GM12872 (cell line): Measurements from ENCODE around the gene TRPC3.

Source experiments
- CTCF ChIP-seq: IDR thresholded peaks from 3 replicates; pipeline ENCODE4 v1.5.1; 2011; ENCODE audit warnings: low read depth, mild to moderate bottlenecking, low read length, moderate library complexity; ENCODE audit not compliant: insufficient read depth

TRPC3 gene

GRCh38 chr4:121988950-121989349 is 37.1 kb upstream of the TRPC3 start:
- TF ChIP-seq CTCF = no peak

GRCh38 chr4:121980643-121981042 is 28.8 kb upstream of the TRPC3 start:
- no peak for TF ChIP-seq CTCF

GRCh38 chr4:121978172-121978516 is 26.3 kb upstream of the TRPC3 start:
- no peak for TF ChIP-seq CTCF

GRCh38 chr4:121977251-121978171 is 25.7 kb upstream of the TRPC3 start:
- TF ChIP-seq CTCF = no peak

GRCh38 chr4:121975784-121976183 is 23.9 kb upstream of the TRPC3 start:
- TF ChIP-seq CTCF = no peak

- no peak for TF ChIP-seq CTCF
These were observed 22.0 kb upstream of the TRPC3 start for GRCh38 chr4:121973816-121974215.

GRCh38 chr4:121968859-121969258 is 17.0 kb upstream of the TRPC3 start:
- TF ChIP-seq CTCF = no peak
